HG02571 (cell line): ENCODE data around the gene NEK4.

Experiments
- ATAC-seq: cut with Tn5 transposase; IDR thresholded peaks from one replicate; pipeline ENCODE4 v1.9.1; 2021; ENCODE audit warnings: mild to moderate bottlenecking, moderate library complexity; ENCODE audit not compliant: unreplicated experiment

NEK4 gene

GRCh38 chr3:52793702-52794611, 23.2 kb upstream of the NEK4 start:
- ATAC-seq: no peak

DNA sequence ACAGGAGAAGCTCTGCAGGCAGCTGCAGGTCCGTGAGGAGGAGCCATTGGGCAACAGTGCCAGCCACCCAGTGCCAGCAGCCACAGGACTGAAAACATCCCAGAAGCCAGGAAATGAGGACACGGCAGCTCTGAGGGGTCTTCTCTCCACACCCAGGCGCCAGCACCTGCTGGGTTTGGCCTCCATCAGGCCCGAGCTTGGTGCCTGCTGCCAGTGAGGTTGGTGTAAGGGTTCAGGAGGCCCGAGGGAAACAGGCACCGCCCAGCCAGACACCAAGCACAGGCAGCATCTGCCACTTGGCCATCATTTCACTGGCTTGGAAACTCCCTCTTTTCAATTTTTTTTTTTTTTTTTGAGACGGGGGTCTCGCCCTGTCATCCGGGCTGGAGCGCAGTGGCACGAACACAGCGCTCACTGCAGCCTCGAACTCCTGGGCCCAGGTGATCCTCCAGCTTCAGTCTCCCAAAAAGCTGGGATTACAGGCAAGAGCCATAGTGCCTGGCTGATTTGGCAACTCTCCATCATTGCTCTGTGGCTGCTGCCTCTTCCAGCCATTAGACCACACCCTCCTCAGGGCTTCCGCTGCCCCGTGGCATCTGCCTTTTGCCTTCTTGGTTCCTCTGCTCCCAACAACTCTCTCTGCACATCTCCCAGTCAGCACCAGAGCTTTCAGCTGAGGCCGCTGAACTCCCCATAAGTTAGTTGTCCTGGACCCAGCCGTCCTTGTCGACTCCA, 22.4 kb upstream of the NEK4 start:
- no peak for ATAC-seq

GRCh38 chr3:52792413-52792812, 21.7 kb upstream of the NEK4 start:
- ATAC-seq: no peak

GRCh38 chr3:52791928-52792327, 21.2 kb upstream of the NEK4 start:
- no peak for ATAC-seq

GRCh38 chr3:52791366-52791765, 20.6 kb upstream of the NEK4 start:
- ATAC-seq: no peak

GRCh38 chr3:52790741-52791140, 20.0 kb upstream of the NEK4 start:
- no peak for ATAC-seq

- no peak for ATAC-seq
These were observed 19.6 kb upstream of the NEK4 start for GRCh38 chr3:52790337-52790736.

DNA sequence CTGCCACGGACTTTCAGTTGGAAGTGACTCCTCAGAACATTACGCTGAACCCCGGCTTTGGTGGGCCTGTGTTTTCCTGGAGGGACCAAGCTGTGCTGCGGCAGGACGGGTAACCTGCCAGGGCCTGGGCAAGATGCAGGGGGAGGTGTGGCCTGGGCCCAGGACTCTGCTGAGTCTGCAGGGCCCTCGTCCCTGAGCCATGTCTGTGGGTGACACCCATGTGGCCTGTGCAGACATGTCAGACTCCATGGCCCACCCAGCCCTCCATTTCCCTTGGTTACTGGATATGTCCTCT, 19.0 kb upstream of the NEK4 start:
- no peak for ATAC-seq

DNA sequence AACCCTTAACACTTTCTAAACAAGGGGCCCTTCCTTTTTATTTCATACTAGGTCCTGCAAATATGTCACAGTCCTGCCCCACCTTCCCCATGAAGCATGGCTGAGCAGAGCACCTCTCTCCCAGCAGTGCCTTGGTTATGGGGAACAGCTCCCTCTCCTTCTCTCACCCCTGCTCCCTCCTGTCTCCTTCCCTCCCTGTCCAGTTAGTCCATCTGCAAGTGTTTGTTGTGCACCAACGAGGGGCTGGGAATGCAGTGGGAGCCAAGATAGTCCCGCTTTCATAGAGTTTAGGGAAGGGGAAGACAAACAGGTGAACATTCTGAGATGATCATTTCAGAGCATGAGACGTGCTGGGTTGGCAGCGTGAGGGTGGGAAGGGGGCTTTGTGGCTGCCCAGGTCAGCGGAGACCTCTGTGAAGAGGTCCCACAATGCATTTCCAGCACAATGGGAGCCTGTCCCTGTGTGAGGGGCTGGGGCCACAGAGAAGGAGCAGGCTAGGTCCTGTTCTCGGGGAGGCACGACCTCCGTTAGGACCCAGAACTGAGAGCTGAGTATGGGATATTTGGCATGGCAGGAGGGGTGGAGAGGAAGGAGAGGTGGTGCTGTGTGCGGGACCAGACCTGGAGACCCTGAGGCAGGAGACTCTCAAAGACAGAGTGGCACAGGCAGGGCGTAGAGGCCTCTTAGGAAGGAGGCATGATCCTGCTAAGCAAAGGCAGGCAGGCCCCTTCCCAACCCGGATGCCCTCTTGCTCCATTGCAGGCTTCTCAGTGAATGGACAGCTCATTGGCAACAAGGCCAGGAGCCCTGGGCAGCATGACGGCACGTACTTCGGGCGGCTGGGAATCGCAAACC, 18.4 kb upstream of the NEK4 start:
- ATAC-seq: no peak

- no peak for ATAC-seq
These were observed 17.2 kb upstream of the NEK4 start for GRCh38 chr3:52787672-52788625.

DNA sequence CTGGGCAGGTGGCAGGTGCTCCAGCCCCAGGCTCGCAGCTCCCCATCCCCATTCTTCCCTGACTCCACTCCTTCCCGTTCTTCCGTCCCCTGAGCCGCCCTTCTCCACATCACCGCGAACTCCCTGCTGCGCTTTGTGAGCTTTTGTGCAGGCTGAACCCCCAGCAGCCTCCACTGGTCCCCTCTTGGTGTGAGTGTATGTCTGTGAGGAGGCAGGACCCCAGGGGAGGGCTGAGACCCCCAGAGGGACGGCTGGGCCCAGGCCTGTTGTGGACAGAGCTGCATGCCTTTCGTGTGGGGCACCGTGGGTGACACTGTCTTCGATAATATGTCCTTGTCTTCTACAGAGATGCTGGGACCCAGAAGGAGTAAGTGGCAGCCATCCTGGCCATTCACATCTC, 16.5 kb upstream of the NEK4 start:
- no peak for ATAC-seq

DNA sequence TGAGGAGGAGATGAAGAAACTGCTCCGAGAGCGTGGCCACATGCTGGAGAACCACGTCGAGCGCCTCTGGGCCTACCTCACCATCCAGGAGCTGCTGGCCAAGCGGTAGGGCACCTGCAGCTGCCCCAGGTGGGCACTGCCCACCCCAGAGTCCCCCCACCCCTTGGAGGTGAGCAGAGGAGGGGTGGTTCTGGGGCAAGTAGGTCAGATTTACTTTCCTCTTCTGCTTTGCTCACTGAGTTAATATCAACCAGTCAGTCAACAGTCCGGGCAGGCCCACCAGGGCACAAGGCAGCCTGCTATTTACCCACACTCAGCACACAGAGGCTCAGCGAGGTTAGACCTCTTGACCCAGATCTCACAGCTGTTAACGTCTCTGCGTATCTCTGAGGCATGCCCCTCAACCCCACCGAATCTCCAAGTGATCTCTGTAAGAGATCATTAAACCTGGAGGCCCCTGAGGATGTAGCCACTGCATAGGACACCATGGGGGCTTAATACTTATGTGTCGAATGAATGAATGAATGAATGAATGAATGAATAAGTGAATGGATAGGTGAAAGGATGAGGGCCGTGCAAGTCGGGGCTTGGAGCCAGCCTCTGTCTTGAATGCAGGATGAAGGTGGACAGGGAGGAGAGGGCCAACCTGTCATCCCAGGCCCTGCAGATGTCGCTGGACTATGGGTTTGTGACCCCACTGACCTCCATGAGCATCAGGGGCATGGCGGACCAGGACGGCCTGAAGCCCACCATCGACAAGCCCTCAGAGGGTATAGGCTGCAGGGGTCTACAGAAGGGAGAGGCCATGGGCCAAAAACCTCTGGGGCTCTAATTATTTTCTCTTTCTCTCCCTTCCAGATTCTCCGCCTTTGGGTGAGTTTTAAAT, 15.8 kb upstream of the NEK4 start:
- ATAC-seq: no peak

DNA sequence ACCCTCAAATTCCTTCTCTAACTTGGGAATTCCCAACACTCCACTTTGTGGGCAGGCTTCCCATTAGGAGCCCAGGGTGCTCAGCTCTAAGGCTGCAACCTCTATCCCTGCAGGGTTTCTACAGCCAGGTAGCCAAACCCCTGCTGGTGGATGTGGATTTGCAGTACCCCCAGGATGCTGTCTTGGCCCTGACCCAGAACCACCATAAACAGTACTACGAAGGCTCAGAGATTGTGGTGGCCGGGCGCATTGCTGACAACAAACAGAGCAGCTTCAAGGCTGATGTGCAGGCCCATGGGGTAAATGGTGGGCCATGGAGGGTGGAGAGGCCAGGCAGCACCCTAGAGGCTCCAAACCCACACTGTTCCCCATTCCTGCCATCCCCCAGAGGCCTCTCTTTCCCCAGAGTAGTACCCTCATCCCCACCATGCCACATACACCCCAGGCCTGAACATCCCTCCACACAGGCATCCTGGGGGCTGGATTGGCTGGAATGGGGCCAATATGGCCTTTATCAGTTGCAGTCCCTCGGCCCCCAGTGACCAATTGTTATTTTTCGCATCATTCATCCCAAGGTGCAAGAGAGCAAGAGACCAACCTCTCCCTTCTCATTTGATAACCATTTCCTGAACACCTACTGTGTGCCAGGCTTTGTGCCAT, 14.3 kb upstream of the NEK4 start:
- ATAC-seq: no peak

DNA sequence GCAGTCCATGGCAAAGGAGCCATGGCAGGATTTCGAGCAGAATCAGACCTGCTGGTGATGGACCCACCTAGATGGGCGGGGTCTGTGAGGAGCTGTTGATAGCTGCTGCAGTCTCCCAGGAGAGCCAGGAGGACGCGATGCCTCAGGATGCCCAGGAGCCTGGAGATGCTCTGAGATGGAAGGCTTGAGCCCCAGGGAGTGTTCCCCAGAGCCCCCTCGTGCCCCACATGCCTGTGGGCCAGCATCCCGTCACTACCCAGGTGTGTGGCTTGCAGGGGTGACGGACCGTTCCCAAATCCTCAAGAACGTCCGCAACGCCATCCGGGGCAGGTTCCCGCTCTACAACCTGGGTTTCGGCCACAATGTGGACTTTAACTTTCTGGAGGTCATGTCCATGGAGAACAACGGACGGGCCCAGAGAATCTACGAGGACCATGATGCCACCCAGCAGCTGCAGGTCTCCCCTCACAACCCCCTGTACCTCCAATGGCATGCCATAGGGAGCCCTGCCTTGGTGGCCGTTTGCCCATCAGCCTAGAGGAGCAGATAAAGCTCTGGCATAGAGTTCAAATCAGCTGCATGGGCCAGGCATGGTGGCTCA, 13.4 kb upstream of the NEK4 start:
- no peak for ATAC-seq

DNA sequence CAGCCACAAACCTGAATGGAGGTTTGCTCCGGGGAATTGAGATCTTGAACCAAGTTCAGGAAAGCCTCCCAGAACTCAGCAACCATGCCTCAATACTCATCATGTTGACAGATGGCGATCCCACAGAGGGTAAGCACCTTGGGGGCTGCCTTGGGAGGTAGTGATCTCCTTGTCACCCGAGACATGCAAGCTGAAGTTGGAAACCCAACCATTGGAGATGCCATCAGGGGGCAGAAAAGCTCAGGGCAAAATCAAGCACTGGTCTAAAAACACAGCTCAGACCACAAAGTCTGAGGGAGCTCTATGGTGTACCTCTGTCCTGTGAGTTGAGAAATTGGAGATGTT, 12.4 kb upstream of the NEK4 start:
- no peak for ATAC-seq

DNA sequence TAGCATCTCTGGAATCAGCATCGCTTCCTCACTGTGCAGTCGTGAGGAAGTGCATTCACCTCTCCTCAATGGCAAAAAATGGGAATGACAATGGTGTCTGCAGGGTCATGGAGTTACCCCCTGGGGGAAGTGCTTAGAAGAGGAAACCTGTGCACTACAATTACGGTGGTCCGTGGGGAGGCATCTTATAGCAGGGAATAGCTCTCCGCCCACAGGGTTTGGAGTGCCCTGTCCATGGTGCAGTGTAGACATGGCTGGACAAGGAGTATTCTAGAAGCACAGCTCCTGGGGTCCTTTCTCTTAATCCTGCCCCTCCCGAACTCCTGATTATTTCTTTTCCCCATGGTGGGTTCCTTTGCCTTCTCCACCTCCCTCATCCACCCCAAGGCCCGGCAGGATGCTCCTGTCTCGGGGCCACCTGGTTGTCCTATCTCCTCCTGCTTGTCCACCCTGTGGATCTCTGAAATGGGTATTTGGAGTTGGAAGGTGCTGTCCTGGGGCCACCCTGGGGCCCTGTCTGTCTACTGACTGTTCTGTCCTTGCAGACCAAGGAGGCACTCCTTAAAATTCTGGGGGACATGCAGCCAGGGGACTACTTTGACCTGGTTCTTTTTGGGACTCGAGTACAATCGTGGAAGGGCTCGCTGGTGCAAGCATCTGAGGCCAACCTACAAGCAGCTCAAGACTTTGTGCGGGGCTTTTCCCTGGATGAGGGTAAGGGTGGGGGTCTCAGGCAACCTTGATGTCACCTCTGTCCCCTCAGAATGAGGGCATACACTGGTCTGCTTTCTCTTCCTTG, 11.9 kb upstream of the NEK4 start:
- no peak for ATAC-seq

- no peak for ATAC-seq
These were observed 11.0 kb upstream of the NEK4 start for GRCh38 chr3:52781741-52782140.
